NCI-H2081 treated with DMSO at 0.1 percent for 48 hours (cell line): Measurements from ENCODE around the gene FGF19.

ENCODE experiments used
- DNase-seq: peaks from one replicate; lab custom pipeline; 2025; lab: John Stamatoyannopoulos, UW

Gene FGF19

DNA sequence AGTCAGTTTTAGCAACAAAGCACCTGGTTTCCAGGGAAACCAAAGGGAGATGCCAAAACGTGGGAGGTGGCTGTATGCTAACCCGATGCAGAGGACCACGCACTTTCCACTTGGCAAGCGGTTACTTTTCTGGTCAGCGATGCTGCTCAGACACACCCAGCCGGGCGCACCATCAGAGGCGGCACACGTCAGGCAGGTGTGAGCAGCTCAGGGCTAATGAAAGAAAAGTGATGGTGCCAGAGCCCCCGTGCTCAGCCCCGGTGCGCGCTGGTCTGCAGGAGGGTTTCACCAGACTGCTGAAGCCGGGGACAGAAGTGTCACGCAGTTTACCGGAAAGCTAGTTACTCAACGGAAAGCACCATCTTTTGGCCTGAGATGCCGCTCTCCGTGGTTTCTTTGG is 34.3 kb downstream of the FGF19 start:
- DNase-seq, result no peak

DNA sequence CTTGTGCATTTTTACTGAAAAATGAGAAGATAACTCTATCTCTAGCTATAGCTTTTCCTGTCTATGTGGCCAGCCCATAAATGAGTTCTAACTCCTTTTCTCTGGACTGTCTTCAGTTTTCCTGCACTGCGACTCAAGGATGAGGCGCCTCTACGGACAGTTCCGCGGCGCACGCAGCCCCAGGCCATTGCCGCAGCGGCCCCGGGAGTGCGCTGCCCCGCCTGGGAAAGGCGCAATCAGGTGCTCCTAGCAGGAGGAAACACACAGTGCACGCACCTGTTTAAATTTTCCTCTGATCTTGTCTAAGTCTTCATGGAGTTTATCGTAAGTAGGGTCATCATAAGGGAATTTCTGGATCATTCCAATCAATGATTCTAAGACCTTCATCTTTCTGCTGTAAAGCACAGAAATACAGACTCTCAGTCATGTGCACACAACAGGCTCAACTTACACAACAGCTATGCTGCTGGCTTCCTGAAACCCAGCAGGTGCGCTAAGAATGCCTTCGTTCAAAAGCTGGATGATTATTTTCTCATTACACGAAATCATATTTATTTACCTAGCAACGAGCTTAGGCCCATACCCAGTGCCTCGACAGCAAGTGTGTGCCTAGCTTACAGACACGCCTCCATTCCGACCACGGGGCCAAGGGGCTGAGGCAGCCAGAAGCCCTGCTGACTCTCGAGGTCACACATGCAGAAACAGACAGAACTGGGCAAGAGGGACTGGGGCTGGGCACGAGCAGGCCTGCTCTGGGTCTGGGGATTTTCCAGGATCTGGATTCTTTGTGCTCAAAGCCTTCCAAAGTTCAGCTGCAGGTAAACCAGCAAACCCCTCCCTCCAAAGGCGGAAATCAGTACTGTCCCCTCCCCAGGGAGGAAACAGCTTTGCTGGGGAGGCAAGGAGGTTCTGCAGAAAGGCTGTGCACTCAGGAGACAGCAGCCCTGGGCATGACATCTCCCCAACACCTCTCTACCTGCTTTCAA is 35.9 kb downstream of the FGF19 start:
- peak; percentile 25 for DNase-seq

DNA sequence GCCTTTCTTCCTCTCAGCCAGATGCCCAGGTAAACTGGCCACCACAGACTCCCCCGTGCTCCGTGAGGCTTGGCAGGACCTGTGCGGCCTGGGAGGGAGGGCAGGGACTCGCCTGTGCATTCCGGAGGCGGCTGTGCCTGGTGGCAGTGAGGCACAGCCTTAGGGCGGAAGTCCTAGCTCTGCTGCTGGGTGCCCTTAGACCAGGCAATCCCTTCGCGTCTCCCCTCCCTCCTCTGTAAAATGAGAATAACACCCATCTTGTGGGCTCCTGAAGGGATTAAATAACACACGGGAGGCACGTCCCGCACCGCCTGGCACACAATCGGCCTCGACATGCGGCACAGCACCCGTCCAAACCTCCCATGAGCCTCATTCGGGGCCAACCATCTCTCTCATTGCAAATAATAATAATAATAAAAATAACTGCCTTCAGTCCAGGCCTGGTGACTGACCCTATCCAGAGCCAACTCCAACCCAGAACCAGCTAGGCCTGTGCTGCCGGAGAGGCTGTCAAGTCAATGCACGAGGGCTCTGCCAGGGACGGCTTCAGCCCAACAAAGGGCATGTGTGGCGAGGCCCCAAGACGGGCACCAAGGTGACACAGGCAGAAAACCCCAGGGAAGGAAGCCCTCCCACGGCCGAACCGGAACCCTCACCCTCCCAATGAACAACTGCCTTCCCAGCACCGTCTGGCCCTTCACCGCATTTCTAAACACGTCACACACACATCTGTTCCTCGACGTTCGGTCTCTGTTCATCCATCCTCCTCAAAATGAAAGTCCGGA is 36.9 kb downstream of the FGF19 start:
- no peak for DNase-seq

DNA sequence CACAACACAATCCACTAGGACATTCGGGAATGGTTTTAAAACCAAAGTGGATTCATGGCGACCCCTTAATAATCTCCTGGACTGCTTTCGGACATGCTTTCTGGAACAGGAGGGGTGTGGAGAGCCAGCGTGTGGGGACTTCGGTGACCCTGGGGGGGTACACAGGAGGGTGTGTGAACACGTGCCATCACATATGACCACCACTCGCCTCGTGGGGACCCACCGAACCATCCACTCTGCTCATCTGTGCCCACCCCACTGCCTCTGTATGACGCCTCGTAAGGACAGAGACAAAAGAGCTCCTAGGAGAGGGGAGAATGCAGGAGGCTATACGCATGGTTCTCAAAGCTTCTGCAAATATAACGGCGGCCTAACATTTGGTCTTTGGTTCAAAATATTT is 37.6 kb downstream of the FGF19 start:
- no peak for DNase-seq

DNA sequence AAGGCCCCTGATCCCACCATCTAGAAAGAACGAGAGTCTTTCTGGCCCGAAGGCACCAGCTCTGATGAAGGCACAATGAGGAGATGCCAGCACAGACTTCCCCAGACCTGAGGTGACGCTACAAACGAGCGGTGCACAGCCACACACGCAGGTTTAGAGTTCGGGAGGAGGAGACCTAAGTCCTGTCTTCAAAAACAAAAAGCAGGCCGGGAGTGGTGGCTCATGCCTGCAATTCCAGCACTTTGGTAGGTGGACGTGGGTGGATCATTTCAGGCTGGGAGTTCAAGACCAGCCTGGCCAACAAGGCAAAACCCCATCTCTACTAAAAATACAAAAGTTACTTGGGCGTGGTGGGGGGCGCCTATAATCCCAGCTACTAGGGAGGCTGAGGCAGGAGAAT is 38.2 kb downstream of the FGF19 start:
- DNase-seq, result no peak

DNA sequence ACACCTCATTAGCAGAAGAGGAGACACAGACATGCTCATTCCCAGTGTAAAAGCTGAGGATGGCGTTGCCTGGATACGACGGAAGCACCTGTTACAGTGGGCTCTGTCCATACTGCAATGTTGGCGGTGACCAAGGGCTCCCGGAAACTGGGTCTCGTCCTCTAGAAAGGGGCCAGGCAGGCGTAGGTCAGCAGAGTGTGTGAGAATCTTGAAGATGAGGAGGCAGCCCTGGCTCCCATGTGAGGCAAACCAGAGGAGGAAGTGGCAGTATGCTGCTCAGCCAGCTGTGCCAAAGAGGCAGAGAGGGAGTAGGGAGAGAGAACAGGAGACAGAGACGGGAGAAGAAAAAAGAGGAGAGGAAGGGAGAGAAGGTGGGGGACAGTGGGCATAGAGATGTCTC is 38.9 kb downstream of the FGF19 start:
- DNase-seq, result no peak

DNA sequence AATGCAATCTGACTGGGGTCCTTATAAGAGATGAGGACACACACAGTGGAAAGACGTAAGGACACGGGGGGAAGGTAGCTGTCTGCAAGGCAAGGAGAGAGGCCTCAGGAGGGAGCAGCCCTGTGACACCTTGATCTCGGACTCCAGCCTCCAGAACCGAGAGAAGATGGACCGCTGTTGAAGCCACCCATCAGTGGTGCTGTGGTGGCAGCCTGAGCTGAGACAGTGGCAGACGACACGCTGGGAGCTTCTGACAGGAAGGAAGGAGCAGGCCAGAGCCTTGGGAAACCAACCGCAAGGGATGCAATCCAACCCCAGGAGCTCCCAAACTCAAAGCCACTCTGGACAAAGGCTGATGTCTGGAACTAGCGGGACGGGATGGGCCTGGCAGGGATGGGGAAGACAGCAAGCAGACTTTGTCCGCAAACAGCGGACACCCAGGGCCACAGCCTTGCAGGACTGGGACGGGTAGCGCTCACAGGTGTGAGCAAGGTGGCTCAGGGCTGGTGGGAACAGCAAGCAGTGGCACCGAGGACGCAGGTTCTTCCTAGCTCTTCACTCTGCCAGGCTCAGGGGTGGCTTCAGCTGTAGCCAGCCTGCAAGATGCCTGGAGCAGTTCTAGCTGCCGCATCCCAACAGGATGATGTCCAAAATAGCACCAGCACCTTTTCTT is 39.6 kb downstream of the FGF19 start:
- DNase-seq, result no peak

DNA sequence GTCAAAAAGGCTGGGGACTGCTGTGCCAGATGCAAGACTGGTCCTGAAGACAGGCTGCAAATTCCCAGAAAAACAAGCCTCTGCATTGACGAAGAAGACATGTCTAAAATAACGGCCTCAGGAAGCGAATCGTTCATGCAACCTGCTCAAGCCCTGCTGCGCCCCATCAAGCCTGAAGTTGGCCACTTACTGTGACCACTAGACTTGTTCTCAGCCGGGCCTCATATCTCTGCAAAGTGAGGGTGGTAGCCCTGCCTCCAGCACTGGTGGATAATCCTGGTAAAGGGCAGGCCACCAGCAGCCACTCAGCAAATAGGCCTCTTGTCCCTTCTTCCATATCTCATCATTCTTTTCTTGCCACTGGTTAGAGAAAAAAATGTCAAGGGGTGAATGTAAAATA is 40.5 kb downstream of the FGF19 start:
- no peak for DNase-seq

DNA sequence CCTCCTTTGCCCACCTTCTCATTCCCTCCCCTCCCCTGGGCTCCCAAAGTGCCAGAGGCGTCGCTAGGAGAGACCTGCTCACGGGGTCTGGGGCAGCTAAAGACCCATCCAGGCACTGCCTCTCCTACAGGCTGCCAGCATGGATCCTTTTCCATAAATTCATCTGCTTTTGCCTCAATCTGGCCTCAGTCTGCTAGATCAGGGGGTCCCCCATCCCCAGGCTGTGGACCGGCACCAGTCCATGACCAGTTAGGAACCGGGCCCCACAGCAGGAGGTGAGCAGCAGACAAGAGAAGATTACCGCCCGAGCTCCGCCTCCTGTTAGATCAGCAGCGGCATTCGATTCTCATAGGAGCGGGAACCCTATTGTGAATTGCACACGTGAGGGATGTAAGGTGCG is 41.0 kb downstream of the FGF19 start:
- no peak for DNase-seq

DNA sequence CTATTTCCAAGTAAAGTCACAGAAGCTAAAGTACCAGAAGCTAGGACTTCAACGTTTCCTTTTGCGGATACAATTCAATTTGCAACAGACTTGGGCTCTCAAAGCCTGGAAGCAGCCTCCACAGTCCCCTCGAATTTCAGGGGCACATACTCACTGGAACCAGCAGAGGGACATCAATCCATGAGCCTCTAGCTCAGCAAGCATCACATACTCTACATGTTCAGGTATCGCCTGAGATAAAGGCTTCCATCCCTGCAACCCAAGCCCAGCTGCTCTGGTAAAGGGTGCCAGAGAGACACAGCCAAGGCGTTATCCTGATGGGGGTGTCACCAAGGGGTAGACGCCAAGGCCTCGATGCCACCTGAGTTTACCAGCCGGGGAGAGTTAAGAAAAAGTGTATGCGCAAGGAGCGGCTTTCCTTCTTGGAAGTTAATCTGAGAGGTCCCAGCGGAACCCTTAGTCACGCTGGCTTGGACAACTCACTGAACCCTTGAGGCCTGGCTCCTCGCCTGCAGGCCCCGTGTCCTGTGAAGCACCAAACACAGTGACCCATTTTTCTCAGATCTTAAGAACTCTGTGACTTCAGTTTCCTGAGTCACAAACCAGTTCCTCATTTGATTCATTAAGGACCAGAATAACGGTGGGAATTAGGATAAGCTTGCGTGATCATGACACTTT is 41.7 kb downstream of the FGF19 start:
- DNase-seq, result no peak

DNA sequence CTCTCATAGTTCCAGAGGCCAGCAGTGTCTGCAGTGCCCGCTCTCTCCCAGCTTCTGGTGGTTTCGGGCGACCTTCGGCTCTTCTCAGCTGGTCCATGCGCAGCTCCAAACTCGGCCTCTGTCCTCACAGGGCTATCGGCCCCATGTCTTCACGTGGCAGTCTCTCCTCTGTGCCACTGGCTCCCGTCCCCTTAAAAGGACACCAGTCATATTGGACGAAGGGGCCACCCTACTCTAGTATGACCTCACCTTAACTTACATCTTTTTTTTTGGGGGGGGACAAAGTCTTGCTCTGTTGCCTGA is 42.5 kb downstream of the FGF19 start:
- DNase-seq, result no peak

DNA sequence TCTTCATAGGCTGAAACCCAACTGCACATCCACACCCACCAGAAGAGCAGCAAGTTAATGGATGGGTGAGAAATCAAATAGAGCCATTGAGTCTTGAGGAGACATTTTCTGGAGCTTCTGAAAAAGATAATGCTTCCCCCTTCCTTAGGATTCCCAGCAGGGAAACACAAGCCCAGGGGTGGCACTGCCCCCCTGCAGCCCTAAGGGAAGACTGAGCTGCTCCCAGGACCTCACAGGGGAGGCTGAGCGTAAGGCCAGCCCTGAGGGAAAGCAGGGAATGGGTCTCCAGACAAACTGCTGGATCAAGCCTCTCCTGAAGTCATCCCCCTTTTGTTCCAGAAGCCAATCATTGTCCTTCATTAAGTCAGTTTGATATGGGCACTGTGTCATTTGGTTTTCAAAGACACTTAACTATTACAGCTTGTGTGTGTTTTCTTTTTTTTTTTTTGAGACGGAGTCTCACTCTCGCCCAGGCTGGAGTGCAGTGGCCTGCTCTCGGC is 43.8 kb downstream of the FGF19 start:
- DNase-seq, result no peak

DNA sequence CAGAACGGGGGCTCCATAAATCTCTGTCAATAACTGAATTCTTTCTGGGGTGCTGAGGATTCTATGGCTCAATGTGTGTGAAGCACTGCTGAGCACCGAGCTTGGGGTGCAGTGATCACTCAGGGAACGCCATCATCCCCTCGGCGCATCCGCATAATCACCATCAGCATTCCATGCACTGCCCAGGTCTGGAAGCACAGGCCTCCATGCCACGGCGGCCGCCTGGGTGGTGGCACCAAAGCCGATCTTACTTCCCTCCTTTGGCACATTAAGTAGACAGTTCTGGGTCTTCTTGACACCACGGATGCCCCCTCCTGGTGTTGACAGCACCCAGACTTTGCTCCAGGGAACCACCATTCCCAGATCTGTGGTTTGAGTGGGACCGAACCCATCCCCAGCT is 44.2 kb downstream of the FGF19 start:
- DNase-seq, result no peak

DNA sequence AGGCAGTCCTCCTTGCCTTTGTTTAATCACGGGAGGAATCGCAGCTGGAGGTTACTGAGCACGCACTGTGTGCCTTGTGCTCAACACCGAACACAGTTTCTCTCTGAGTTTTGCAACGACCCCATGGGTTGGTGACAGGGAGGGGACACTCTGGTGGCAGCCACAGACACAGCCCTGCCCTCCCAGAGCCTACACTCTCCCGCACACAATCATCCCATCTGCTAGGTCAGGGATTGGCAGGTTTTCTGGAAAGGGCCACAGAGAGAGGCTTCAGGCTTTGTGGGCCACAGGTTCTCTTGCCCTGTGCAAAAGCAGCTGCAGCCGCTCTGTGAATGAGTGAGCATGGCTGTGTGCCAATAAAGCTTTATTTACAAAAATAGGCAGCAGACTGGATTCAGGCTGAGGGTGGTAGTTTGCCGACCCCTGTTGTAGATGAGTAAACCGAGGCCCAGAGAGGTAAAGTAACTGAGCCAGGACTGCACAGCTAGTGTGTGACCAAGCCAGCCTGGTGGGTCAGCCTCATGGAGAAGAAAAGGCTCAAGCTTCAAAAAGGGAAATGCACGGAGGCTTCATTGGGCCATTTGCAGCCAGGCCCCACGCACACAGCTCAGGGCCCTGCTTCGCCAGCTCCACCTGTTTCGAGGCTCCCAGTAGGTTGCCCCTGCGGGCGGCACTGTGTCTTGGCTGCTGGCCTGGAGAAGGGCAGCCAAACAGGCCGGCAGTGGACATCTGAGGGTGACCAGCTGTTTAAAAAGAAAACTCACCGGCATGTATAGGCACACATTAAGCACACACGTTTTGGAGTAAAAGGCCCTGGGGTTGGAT is 45.0 kb downstream of the FGF19 start:
- no peak for DNase-seq

DNA sequence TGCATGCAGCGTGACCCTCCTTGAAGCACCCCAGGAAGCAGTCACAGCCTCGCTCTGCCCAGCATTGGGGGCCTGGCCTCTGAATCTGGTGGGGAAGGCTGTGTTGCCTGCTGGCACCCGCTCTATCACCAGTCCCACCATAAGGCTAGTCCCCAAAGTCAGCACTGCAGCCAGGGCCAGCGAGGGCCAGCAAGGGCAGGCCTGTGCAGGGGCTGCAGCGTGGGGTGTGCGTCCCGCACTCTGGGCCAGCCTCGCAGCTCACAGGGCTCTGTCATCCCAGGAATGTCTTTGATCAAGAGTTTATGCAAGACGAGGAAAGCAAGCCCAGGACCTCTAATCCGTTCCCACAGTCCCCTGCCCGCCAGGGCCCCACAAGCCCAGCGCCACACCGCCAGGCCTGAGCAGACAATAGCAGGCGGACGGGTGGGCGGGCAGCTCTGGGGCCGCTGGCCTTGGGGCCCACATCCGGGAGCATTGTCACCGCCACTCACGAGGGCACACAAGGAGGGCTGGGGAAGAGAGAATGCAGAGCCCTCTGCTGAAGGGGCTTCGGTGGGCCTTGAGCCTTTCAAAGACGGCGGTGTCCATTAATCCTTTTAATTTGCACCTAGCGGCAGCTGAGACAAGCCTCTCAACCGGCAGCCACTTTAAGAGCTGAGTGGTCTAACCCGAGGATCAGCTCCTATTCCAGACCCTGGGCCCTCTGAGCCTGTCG is 45.8 kb downstream of the FGF19 start:
- no peak for DNase-seq

DNA sequence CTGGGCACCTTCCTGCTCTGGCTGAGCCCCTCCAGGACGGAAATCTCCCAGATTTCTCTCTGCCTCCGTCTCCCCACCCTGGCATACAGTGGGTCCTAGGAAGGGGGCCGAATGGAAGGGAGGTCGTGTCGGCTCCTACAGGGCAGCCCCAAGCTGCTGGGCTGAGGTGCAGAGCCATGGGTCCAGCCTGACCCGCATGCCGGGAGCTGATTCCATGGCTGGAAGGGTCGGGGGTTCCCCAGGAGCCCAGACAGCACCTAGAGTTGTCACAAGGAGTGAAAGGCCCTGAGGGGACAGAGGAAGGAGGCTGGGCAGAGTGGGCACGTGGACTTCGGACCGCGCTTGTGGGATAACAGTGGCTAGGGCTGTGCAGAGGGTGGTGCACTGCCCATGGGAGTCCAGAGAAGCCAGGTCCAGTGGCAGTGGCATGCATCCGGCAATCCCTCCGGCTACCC is 46.3 kb downstream of the FGF19 start:
- no peak for DNase-seq

DNA sequence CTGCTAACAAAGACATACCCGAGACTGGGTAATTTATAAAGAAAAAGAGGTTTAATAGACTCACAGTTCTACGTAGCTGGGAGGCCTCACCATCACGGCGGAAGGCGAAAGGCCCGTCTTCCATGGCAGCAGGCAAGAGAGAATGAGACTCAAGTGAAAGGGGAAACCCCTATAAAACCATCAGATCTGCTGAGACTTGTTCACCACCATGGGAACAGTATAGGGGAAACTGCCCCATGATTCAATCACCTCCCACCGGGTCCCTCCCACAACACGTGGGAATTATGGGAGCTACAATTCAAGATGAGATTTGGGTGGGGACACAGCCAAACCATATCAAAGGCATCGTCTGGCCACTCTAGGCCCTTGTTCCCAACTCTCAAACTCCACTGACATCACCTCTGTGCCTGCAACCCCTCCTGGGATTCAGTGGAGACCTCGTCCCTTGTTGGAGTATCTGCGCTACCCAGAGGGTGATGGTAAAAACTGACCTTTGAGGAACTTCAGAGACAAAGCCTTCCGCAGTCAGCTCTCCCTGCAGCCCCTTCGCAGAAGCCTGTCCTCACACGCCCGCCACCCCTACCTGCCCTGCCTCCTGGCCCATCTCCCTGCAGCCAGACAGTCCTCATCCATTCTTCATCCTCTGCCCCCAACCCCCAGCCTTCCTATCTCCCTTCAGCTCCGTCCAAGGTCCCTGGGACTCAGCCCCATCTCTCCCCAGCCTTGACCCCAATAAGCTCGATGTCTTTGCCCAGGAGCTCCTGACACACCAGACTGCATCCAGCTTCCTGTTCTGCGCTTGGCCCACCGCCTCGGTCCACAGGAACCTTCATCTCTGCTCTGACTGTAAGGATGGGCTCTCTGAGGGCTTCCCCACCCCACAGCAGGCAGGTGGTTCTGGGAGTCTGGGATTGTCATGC is 47.0 kb downstream of the FGF19 start:
- DNase-seq, result no peak

DNA sequence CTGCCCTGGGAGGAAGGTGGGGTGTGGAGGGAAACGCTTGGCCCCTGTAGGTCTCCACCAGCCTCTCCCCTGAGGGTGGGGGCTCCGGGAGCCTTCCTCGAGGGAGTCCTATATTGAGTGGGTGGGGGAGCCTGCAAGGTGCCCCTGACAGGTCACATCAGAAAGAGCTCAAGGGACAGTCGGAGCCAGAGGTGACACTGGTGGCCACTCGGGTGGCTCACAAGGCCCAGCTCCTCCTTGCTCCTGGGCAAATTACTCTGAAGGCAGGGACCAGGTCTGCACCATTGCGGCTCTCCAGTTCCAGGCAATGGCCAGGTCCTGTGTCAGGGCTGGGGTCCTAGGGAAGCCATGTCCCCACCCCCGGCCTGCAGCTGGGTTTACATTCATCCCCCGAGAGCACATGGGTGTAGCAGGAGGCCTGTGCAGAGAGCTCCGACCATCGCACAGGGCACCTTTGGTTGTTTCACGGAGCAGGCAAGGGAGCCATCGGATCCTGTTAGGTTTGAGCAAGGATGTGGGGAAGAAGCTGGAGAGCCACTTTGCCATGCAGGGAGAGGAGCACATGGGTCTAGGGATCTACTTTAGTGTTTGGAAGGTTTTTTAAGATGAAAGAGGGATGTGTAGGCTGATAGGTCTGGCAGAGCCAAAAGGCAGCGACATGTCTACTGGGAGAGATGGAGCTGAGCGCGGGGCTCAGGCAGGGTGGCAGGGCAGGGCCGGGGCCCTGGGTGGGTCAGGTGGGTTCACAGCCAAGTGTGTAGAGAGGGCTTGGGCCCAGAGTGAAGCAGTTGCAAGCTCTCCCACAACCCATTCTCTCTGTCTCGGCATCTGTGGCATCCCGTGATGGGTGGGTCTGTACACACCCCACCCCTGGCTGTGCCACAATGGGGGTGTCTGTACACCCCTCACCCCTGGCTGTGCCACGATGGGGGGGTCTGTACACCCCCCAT is 48.1 kb downstream of the FGF19 start:
- DNase-seq, result no peak
